Measurements from ENCODE around the gene EGFLAM. TPM values are rescaled to one million over a fixed set of nuclear protein-coding genes. Genes with fewer than 3 reads are reported as not detected.
A peak's percentile ranks its signal among the peaks of the same experiment; 100 is the strongest.

Gene EGFLAM
- total and polyA plus RNA-seq, 2 donors (not counting 3 experiments of a cell fraction or from before 2014, with no cell fraction given): 1.2 to 2.7 TPM

DNA sequence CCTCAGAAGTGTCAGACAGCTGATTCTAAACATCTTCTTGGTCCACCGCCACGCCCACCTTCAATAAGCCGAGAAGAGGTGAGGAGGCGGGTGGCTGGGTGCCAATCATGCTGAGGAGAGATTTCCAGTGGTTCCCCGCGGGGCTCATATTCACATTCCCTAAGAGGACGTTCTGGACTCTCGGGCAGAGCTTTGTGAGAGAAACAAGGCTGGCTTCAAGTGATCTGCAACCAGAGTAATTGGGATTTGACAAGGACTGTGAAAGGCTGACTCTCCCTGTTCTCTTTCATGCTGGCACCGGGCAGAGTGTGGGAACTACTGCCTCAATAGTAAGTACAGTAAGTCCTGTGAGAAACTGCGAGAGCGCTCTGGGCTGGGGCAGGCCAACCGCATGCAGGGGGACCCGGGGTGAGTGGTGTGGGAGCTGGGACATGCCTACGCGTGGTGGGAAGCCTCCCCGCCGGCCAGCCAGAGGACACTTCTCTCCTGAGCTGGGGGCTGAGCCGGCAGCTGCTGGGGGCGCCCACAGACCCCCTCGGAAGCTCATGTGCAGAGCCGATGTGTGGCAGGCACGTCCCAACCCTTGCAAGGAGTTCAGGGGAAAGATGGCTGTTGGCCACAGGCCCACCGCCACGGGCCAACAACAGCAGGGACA, 187.1 kb downstream of the EGFLAM start:
- H3K27ac ChIP-seq (ENCODE audit: insufficient read depth, low read depth, low read length): no peak overlapping the region
- DNase-seq (ENCODE audit: low read depth, low spot score) (peak; percentile 9), FAIRE-seq (no peak)
- dilution Hi-C loops (cut with MboI; ENCODE audit: extremely low pct_ligation_motif_present, low sequenced_read_pairs) (loop anchor here (25.0 kb wide), 1 partner anchor 367 kb away; no protein-coding TSS in a partner anchor), intact Hi-C loops (cut with micrococcal nuclease) (no loop called here)
- H4K20me1 ChIP-seq (replicated peaks; ENCODE audit: control insufficient read depth, extremely low read depth, insufficient read depth, low read length): no peaks in the 10 kb centered on the region
- CTCF ChIA-PET: interaction anchor here (0.9 to 7.4 kb wide), 7 partner anchors 12 to 366 kb away, joined by 3 to 501 read pairs (median 4); no protein-coding TSS in a partner anchor
- no peaks in the 10 kb centered on the region for H3K27me3 ChIP-seq (ENCODE audit: control insufficient read depth in 2 of 2, insufficient read depth in 2 of 2, low read length in 2 of 2)
- TF ChIP-seq, protein P1, sequence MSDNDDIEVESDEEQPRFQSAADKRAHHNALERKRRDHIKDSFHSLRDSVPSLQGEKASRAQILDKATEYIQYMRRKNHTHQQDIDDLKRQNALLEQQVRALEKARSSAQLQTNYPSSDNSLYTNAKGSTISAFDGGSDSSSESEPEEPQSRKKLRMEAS (IDR thresholded peaks at IDR 0.05; ENCODE audit: insufficient read depth, insufficient read length): no peak
- TF ChIP-seq GATA2 (IDR thresholded peaks at IDR 0.05; ENCODE audit: insufficient read depth, insufficient read length, low read depth, low read length) (no peak), EZH2 (IDR thresholded peaks at IDR 0.05; ENCODE audit: borderline replicate concordance, low read depth, low read length, severe bottlenecking) (no peak), POLR2AphosphoS5 (IDR thresholded peaks at IDR 0.05; ENCODE audit: insufficient read depth, low read depth, low read length) (no peak), POLR2A (IDR thresholded peaks at IDR 0.05; ENCODE audit: low read depth, low read length) (no peak), FOS (IDR thresholded peaks at IDR 0.05; ENCODE audit: borderline replicate concordance, insufficient read depth, low read length) (no peak), JUN (IDR thresholded peaks at IDR 0.05; ENCODE audit: borderline replicate concordance, insufficient read depth, insufficient read length, low read depth) (no peak), MYC (IDR thresholded peaks at IDR 0.05; ENCODE audit: low read depth, low read length) (no peak)
- TF ChIP-seq, protein P2, sequence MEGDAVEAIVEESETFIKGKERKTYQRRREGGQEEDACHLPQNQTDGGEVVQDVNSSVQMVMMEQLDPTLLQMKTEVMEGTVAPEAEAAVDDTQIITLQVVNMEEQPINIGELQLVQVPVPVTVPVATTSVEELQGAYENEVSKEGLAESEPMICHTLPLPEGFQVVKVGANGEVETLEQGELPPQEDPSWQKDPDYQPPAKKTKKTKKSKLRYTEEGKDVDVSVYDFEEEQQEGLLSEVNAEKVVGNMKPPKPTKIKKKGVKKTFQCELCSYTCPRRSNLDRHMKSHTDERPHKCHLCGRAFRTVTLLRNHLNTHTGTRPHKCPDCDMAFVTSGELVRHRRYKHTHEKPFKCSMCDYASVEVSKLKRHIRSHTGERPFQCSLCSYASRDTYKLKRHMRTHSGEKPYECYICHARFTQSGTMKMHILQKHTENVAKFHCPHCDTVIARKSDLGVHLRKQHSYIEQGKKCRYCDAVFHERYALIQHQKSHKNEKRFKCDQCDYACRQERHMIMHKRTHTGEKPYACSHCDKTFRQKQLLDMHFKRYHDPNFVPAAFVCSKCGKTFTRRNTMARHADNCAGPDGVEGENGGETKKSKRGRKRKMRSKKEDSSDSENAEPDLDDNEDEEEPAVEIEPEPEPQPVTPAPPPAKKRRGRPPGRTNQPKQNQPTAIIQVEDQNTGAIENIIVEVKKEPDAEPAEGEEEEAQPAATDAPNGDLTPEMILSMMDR (IDR thresholded peaks at IDR 0.05; ENCODE audit: extremely low read depth in 1 of 2, insufficient read depth in 1 of 2, low read depth in 1 of 2, low read length in 2 of 2): no peak
- H3K4me2 ChIP-seq (ENCODE audit: insufficient read depth, low read length): no peak overlapping the region
- H3K9me1 ChIP-seq (replicated peaks; ENCODE audit: control insufficient read depth, extremely low read depth, insufficient read depth, low read length): no peaks in the 10 kb centered on the region
- H3K4me1 ChIP-seq (ENCODE audit: control insufficient read depth, extremely low read depth, insufficient read depth, low read length): no peaks in the 10 kb centered on the region
- H3K9me3 ChIP-seq (replicated peaks; ENCODE audit: control insufficient read depth, insufficient read depth, low read length): no peaks in the 10 kb centered on the region
- no peak overlapping the region for H3K9ac ChIP-seq (replicated peaks; ENCODE audit: extremely low read depth, insufficient read depth, low read length)
- H3K4me3 ChIP-seq (replicated peaks in 1 of 3; ENCODE audit: insufficient read depth in 1 of 3, low read depth in 1 of 3, low read length in 3 of 3): peak overlapping the region in 1 of 3 experiments; percentile 14
- H3K79me2 ChIP-seq (ENCODE audit: control insufficient read depth, insufficient read depth, low read length): no peaks in the 10 kb centered on the region
- POLR2A ChIA-PET: interaction anchor here (0.6 kb wide), 1 partner anchor 279 kb away, joined by 4 read pairs; no protein-coding TSS in a partner anchor
- no peaks in the 10 kb centered on the region for H3K36me3 ChIP-seq (ENCODE audit: control insufficient read depth in 2 of 2, extremely low read depth in 1 of 2, insufficient read depth in 2 of 2, low read length in 2 of 2)
- BruUV-seq (replicated peaks): no TSS peak
- H2AFZ ChIP-seq (ENCODE audit: low read depth, low read length): no peak overlapping the region
